Hippocampal formation (tissue), 2 donors: Measurements from ENCODE around the gene ZCCHC2.

Source experiments
- DNase-seq, 2 donors: peaks; one replicate each; lab custom pipeline; 2025; lab: John Stamatoyannopoulos, UW

The ZCCHC2 gene

DNA sequence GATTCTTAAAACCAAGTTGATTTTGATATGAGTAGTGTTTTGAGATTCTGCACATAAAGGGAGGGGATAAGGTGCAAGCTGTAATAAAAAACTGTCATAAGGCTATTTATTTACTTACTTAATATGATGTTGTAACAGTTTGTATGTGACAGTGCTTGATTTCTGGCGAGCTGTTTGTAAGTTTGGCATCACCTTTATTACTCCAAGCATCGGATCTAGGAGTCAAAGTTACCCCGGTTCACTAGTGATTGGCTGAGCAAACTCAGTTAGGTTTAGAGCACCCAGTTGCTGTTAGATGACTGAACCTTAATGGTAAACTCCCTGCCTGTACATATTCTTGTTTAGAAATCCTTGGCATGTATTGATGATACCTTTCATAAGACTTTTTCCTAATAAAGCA, 16.1 kb downstream of the ZCCHC2 start:
- no peak for DNase-seq

DNA sequence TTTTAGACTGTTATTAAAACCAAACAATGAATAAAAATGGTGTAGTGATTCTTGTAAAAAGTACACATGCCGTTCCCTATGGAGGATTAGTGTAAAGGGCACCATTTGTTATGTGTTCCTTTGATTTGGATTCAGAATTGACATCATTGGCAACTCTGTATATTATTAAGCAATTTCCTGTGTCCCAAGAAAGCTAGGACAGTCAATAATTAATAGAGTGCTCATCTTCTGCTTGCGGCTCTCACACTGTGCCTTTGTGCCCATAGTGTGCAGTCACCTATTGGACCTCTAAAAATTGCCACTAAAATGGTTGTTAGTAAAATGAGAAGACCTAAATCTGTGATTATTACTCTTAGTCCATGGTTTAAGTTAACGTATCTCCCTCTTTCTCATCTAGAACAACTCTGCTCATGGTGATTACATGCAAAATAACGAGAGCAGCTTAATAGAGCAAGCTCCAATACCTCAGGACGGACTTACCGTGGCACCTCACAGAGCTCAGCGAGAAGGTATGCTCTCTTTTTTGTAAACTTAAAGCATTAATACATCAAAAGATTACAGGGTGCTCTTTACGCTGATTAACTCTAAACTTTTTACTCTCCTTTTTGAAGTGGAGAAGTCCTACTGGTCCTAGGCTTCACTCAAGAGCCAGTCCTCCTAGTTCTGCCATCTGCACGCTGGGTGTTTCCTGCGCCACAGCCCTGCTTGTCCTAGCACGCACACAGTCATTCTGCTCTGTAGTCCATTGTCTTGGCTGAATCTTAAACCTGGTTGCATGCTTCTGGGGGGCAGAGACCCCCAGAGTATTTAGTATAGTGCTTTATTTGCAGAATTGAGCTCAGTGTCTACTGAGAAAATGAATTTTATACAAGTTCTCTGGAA, 16.7 kb downstream of the ZCCHC2 start:
- no peak for DNase-seq

DNA sequence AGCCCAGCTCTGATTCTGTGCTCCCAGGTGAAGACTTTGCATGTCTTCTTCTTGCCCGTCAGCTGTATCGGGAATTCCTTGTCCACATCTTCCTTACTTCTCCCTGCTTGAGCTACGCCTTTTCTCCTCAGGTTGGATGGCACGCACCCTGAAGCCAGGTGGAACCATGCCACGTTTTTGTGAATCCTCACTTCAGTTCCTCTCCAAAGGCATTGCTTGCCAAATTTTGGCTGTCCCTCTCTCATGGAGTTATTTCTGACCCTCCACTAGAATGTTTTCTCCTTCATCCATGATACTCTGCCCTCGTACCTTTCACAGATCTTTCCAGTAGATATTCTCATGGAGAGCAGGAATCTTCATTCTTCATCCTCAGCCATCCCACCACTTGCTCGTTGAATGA, 20.2 kb downstream of the ZCCHC2 start:
- DNase-seq: no peak

DNA sequence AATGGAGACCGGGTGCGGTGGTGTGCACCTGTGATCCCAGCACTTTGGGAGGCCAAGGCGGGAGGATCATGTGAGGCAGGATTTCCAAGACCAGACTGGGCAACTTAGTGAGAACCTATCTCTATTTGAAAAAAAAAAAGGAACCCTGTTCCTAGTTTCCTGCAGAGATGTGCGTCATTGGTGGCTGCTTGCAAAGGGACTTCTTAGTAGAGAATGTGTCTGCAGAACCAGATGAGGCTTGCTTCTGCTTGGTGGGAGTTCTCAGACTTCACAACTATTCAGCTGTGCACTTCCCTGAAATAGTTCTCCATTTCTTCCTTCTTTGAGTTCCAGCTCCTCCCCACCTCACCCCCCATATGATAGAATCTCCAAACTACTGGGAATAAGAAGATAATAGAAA, 22.3 kb downstream of the ZCCHC2 start:
- DNase-seq: no peak

DNA sequence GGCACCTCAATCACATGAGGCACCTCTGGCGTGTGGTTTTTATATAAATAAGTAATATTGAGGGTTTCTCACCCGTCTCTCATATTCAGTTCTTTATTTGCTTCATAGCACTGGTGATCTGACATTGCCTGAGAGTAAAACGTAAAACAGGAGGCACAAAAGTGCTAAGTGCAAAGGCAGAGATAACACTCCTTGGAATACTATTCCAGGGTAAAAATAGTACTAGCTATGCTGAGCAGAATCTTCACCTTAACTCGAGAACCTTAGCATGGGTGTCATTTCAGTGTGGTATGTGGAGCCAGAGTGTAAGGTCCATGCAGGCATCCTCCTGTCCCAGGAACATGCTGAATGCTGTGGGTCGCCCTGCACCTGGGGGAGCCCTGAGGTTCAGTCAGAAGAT, 26.9 kb downstream of the ZCCHC2 start:
- no peak for DNase-seq

DNA sequence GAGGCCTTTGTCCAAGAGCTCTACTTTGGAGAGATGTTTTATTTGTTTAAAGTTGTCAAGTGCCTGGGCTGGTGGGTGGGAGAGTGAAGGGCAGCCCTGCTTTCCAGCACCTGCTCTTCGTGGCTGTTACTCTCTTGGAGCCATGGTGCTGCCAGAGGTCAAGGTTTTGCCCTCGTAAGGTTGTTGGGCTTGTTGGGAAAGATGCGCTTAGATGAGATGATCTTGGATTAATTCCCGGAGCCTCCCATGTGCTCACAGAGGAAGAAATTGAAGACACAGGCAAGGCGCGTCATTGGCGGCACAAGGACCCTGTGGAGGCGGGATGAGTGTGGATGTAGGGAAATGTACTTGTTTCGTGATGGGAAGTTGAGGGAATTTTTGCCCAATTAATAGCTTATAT, 27.9 kb downstream of the ZCCHC2 start:
- no peak for DNase-seq

DNA sequence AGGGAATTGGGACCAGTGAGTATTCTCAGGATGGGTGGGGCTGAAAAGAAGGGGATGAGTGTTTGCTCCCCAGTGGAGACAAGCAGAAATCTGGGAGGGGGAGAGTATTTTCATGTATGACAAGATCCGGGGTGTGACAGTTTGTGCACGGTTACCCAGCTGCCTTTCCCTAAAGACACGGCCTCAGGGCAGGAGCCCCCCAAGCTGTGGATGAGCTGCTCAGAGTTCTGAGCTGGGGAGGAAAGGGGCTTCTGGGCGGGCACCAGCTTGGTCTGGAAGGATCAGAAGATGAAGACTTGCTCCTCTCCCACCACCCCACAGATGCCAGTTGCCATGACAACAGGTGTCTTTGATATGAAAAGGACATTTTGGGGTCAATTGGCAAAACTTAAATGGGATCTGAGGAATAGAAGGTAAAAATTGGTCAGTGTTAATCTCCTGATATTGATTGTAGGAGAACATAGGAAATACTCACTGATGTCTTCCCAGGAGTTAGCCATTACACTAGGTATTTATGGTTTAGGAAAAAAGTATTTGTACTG, 29.2 kb downstream of the ZCCHC2 start:
- no peak for DNase-seq

DNA sequence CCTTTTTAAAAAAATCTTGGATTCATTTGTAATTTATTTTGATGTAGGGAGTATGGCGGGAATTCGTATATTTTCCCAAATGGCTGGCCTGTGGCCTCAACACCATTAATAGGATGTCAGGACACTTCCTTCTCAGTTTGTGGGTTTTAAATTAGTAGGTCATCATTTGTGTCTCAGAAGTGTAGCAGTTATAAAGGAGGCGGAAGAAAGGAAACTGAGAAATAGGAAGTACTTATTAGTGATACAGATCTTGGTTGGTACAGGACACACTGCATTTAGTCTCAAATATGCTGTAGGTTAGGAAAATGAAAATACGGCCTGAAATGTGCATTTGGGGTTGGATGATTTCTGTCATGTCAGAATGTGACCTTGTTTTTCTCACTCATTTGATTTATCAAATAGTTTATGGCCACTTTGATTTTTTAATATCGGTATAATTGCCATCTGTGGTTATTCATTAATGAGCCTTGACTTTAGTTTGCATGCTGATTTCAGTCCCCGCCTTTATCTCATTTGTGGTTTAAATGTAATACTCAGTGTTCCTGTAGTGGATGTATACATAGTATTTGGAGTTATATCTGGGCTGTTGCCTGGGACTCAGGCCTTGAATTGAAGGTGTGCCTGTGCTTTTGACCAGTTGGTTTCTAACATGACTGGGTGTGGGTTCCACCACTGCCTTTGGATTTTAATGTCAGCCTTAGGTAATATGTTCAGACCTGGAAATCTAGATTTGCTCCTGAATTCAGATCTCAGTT, 31.4 kb downstream of the ZCCHC2 start:
- no peak for DNase-seq

DNA sequence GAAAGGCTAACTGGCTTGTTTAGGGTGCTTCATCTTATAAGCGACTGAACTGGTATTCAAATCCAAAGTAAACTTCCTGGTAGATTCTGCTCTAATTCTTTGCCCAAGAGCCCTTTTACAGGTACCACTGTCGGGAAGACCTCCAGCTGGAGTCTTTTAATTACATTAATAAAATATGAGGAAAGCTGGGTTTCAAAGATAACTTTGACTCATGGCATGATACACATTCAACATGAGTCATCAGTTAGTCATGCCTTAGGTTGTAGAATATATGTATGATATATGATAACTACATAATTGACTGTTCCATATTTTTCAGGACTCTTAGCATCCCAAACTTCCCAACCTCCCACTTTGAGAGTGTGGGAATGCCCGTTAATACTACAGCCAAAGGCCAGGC, 32.3 kb downstream of the ZCCHC2 start:
- no peak for DNase-seq

DNA sequence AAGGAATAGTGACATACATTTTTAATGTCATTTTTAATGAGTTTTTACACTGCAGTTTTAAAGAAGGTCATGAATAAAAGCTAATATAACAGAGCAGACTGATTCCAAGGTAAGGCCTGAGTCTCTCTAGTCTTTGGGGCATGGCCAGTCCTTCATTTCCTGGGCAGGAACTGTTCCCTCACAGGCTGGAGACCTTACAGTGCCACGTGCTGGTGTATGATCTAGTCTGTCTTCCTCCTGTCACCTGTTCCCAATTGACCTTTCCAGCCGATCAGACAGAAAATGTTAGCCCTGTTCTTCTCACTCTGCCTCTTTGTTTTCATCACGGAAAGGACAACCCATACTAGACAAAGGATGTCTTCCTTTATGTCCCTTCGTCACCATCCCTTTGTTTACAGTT, 33.6 kb downstream of the ZCCHC2 start:
- no peak for DNase-seq

DNA sequence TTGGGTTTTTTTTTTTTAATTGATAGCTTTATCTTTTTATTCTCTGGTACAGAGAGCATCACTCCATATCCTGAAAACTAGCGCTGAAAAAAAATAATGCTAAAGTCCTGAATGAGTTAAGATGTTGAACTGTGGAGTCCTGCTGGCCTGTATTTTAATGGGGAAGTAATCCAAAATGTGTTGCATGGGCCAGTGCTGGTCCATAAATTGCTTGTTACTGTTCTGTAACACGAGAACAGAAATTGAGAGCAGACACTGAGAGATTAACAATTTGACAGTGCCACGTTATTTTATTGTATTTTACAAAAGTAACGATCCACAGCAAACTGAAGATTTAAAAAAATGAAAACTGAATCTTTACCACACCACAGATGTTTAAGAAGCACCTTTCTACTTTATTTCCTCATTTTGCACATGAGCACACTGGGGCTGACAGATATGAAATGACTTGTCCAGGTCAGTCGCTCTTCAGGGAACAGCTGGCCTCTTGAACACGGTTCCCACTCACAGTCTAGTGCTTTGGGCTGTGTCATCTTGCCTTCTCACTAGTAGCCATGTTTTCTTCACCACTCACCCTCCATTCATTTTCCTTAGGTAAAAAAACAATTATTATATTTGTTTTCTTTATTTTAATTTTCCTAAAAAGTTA, 35.3 kb downstream of the ZCCHC2 start:
- no peak for DNase-seq

DNA sequence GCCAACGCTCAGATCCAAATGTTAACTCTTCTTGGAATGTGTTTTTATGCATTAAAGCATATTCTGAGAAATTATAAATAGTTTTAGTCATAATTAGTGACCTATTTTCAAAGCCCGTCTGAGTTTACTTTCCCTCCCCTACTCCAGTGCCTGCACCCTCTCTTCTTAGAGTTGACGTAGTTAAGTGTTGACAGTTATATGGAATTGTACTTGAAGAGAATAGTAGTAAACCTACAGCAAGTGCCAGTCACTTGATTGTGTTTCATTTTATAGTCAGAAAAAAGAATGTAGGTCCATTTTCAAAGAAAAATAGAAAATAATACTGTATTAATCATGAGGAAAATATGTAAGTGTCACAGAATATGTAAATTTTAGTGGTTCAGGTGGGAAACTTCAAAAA, 41.2 kb downstream of the ZCCHC2 start:
- DNase-seq: no peak

DNA sequence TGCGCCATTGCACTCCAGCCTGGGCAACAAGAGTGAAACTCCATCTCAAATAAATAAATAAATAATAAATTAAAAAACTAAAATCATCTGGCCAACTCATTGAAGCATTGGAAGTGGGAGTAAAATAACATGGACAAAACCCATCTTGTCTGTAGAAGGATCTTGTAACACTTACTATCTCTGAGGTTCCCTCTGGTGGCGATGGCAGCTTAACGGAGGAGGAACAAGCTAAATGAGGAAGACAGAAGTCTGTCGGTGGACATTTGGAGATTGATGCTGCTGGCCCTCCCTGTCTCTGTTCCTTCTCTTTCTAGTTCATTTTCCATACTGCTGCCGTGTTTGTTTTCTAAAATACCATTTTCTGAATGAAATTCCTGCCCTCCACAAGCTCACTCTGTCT, 43.4 kb downstream of the ZCCHC2 start:
- DNase-seq: peak; percentile 21 to 66

DNA sequence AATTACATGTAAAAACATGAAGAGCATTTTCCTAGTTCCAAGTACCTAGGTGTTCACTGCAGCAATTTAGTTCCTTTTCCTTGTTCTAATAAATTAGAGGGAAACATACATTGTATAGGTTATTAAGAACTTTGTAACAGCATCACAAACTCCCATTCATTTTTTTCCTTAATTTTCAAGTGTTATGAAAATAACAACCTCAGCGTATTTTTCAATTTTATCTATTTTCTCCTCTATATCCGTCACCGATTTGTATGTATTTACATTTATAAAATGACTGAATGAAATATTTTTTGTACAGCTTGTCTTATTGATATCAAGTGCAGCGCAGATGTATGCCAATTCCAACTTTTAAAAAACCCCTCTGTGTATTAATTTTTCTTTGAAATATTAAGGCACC, 44.0 kb downstream of the ZCCHC2 start:
- no peak for DNase-seq

DNA sequence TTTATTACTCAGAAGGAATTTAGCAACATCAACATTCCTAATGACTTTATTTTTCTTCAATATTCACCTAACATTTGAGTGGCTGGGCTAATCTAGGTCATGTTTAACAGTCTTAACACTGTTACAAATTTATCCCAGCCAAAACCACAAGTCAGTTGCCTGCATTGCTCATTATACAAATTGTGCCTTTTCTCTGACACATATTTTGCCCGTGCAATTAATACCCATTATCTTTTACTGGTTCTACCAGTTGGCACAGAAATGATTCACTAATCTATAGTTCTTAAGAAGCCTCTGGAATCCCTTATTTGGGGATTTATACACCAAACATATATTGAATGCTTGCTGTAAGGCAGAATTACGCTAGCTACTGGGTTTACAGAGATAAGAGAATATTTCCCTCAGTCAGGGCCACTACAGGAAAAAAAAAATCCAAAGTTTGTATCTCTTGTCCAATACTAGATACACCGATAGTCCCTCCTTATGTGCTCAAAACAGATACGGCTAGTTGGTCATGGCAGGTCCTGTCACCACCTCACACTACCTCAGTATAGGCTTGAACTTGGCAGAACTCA, 46.3 kb downstream of the ZCCHC2 start:
- no peak for DNase-seq

DNA sequence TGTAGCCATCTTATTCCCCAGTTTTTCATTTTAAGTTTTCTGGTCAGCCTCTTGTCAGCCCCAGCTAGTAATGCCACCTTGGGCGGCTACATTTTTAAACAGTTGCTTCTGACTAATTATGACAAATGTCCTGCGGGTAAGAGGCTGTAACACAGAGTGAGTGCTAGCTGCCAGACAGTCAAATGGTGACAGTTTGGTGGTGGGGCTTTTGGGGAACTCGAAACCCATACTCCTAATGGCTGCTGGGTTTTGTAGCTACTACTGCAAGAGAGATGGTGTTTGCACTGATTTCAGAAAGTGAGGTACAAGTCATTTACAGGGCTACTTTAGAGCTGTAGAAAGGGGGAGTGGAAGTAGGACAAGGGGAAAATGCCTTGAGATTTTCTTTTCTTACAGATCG, 48.2 kb downstream of the ZCCHC2 start:
- no peak for DNase-seq

DNA sequence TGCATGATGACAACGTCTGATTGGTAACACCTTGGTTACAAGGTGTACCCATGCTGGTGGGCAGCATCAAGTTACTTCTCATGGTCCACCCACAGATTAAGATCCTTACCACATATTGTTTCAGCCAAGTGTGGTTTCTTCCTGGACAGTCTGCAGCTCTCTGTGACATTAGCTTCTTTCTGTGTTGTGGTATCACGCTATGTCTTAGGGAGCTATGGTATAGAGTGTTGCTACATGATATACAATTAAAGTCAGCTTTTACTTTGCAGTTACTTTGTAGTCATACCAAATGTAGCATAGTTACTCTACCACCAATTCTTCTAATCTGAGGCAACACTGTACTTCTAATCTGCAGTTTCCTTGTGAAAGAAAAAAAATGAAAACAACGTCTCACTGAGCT, 48.8 kb downstream of the ZCCHC2 start:
- DNase-seq: no peak

DNA sequence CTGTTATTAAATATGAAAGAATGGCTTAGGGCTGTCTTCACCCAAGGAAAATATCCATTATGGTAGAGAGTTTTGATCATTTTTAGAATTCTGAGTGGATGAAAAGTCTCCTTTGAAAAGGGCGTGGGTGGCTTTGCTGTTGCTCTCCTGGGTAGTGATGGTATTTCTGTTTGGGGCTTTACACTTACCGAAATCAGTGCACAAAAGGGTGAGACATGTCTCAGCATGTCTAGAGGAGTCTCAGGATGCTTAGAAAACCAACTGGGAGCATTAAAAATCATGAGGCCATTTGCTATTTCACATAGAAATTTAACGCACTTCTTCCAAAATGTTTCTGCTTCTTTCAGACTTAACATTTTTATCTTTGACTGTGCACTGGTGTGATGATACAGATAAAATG, 49.6 kb downstream of the ZCCHC2 start:
- DNase-seq: no peak

DNA sequence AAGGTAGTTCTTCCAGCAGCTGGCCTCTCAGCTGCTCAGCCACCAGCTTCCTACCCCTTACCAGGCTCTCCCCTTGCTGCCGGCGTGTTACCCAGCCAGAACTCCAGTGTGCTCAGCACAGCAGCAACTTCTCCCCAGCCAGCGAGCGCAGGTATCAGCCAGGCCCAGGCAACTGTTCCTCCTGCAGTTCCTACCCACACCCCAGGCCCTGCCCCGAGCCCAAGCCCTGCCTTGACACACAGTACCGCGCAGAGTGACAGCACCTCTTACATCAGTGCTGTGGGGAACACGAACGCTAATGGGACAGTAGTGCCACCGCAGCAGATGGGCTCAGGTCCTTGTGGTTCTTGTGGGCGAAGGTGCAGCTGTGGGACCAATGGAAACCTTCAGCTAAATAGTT, 52.0 kb downstream of the ZCCHC2 start:
- DNase-seq: no peak

DNA sequence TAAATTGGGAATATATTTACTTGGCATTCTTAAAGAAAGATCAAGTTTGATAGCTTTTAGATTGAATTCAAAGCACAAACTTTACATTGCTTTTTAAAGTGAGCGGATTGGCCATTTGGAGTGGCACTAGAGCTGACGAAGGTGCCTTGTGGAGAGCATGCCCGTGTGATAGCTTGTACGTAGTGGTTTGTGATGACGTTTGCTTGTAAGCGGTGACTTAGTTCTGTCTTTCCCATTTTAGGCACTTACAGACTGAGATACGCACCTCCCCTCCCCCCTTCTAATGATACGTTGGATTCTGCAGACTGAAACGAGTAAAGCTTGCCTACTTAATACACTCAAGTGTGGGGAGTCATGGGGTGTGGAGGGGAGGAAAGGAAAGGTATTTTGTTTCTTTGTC, 53.4 kb downstream of the ZCCHC2 start:
- no peak for DNase-seq

DNA sequence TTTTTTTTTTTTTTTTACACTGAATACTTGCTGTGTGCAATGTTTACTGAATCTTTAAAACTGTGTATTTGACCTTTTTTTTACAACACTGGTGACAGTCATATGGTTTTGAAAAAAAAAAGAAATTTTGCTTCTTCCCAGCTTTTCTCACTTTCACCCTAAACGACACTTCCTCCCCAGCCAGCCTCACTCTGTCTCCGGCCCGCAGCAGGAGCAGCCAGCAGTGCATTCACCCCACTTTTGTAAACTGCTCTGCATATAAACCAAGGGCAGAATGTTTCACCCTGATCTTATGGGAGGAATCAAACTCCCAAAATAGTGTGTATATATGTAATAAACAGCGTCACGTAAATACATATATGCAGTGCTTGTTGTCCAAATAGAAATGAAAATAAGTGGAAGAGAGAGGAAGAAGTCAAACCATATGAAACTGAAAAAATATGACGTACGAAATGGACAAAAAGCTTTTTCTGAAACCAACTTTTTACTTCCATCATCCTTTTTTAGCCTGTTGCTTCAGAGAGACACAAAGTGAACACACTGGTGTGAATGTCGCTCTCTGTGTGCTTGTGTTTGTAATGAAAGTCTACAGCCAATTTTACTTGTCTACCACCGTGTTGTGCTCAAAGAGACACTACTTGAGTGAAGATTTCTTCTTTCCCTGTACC, 54.2 kb downstream of the ZCCHC2 start:
- DNase-seq: no peak

DNA sequence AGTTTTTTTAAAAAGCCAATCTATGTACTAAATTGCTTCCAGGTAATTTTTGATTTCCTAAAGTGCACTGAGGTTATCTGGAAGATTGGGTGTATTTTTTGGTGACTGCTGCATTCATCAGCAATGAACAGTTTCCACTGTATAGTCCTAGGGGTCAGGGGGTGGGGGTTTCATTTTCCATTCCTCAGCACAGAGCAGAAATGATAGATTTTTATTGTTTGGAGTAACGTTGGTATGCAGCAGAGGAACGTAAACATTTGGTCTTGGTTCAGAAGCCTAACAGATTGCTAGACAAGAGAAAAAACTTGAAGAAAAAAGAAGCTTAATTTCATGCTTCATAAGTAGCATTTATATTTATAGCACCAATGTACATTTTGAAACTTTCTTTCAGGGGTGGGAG, 54.9 kb downstream of the ZCCHC2 start:
- DNase-seq: no peak
